ENCODE measurements around the gene MRI1.
"Not testable (repeated sequence)": the region's sequence is repeated elsewhere in the genome, so short reads cannot be mapped to it uniquely, and the experiment has no call there.

MRI1 gene

DNA sequence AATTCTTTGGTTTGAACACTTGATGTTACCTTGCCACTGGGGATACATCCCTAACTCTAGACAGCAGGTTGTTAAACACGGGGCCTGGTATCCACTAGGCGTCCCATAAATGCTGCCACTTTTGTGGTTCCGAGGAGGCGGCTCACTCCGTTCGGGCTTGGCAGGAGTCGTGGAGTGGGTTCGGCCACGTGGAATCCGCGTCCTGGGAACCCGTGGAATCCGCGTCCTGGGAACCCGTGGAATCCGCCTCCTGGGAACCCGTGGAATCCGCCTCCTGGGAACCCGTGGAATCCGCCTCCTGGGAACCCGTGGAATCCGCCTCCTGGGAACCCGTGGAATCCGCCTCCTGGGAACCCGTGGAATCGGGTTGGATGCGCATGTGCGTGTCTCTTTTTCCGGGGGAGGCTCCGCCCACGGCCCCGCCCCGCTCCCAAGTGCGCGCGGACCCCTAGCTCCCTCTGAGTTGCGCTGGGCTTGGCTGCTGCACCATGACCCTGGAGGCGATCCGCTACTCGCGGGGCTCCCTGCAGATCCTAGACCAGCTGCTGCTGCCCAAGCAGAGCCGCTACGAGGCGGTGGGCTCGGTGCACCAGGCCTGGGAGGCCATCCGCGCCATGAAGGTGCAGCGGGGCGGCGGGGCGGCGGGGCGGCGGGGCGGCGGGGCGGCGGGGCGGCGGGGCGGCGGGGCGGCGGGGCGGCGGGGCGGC lies at the start of gene MRI1:
TSS of gene MRI1 (plus strand) at position 422 of the 707 bp plus-strand sequence. CDS start at position 489, 67 bp downstream.
- DNase-seq (ENCODE audit: low read depth), result peak; percentile 45

DNA sequence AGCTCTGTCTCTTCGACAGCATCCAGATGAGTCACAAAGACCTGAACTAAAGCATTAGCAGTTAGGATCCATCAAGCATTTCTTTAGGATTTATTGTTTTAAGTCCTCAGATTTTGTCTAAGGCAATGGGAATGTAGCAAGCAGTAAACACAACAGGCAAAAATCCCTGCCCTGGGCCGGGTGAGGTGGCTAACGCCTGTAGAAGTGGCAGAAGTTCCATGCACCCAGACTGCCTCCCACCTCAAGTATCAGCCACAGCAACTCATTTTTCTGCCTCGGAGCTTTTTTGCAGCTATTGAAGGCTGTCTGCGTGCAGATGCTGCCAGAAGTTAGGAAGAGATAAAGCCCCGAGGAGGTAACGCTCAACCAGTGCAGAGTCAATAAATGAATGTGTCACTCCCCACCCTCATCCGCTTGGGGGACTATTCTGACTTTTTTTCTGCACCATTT lies 47.1 kb upstream of the MRI1 start:
- DNase-seq (ENCODE audit: low read depth), result no peak

DNA sequence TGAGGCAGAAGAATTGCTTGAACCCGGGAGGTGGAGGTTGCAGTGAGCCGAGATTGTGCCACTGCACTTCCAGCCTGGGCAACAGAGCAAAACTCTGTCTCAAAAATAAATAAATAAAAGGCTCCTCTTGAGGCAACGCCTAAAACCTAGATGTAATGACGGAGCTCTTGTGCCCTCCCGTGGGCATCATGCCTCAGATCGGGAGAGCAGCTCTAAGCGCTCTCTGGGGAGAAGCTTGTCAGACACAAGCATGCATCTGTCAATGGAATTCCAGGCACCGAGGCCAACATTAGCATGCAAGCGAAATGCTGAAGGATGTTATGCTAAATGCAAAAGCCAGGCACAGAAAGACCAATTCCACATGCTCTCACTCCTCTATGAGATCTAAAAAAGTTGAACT lies 45.6 kb upstream of the MRI1 start:
- no peak for DNase-seq (ENCODE audit: low read depth)

DNA sequence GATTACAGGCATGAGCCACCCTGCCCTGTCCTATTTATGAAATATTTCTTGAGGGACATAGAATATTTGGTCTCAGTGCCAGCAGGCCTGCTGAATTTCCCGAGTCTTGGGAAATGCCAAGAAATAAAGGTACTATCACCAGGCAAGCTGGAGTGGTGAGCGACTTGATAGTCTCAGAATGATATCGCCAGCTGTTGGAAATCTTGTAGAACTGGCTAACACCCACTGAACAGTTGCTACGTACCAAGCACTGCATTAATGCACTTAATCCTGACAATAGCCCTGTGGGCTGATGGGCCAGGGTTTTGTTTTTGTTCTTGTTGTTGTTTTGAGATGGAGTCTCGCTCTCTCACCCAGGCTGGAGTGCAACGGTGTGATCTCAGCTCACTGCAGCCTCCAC lies 42.2 kb upstream of the MRI1 start:
- no peak for DNase-seq (ENCODE audit: low read depth)

DNA sequence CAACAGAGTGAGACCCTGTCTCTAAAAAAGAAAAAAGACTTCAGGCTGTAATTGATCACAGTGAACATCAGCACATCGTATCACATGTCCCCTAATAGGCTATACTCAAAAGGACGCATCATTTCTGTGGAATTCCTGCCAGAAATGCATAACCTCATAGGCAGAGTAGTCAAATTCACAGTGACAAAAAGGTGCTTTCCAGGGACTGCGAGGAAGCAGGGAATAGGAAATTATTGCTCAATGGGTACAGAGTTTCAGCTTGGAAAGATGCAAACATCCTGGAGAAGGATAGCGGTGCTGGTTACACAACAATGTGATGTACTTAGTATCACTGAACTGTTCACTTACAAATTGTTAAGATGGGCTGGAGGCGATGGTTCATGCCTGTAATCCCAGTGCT lies 41.1 kb upstream of the MRI1 start:
- no peak for DNase-seq (ENCODE audit: low read depth)

DNA sequence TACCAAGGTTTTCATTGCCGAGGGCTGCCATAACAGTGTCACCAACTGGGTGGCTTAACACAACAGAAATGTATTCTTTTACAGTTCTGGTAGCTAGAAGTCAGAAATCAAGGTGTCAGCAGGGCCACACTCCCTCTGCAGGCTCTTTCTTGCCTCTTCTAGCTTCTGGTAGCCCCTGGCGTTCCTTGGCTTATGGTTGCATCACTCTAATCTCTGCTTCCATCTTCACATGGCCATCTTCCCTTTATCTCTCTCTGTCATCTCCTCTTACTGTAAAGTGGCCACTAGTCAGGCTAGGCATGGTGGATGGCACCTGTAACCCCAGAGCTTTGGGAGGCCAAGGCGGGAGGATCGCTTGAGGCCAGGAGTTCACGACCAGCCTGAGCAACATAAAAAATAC lies 38.0 kb upstream of the MRI1 start:
- no peak for DNase-seq (ENCODE audit: low read depth)

DNA sequence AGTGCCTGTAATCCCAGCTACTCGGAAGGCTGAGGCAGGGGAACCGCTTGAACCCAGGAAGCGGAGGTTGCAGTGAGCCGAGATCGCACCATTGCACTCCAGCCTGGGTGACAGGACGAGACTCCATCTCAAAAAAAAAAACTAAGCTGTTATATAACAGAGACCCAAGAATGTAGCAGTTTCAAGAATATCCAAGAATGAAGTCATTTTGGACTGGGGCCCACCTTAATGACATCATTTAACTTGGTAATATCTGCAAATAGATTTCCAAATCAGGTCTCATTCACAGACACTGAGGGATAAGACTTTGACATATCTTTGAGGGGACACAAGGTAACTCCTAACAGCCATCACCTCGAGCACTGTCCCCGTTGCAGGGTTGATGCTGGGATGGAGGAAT lies 36.5 kb upstream of the MRI1 start:
- no peak for DNase-seq (ENCODE audit: low read depth)

DNA sequence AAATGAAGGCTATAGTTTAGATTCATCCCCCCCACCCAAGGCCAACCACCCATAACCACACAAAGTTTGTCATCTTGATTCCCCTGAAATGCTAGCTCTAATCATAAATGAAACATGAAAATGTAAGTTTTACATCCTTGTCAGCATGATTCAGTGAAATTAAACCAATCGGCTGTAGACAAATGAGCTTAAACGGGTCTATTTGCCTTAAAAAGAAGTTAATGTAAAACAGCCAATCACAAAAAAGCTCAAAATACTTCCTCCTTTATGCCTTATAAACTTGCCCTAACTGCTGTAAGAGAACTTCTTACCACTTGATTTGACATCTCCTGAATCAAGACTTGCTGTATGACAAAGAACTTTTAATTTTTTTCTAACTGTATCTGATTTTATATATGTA lies 34.5 kb upstream of the MRI1 start:
- DNase-seq (ENCODE audit: low read depth), result no peak

DNA sequence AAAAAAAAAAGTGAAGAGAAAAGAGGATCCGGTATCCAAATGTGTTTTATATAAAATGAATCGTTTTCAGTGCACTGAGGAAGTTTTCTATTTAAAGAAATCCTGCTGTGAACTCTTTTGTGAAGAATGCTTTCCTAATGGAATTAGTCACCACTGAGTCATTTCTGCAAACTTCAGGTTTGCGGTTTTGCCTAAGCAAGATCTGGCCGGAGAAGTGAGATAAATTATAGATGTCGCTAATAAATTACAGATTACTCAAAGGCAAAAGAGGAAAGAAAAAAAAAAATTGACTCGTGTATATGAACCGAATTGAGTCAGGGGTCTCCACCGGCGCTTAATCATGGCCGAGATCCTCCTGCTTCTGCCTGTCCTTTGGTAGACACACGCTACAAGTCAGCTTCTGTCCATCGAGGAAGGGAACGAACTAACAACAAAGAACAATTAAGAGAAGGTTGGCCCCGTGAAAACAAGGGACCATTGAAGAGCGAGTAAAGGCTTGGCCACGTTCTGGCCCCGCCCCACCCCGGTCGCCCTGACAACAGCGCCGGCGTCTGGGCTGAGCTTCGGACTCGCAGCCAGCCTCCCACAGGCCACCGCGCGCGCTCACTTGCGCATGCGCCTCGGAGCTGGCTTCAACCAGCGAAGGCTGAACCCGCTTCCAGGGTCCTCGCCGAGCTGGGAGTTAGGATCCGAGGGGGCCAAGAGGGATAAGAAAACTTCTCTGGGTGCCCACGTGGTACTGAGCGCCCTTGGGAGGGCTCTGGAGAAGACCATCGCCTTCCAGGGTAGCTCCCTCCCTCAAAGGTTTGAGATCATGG lies 33.0 kb upstream of the MRI1 start:
- DNase-seq (ENCODE audit: low read depth), result peak; percentile 85

DNA sequence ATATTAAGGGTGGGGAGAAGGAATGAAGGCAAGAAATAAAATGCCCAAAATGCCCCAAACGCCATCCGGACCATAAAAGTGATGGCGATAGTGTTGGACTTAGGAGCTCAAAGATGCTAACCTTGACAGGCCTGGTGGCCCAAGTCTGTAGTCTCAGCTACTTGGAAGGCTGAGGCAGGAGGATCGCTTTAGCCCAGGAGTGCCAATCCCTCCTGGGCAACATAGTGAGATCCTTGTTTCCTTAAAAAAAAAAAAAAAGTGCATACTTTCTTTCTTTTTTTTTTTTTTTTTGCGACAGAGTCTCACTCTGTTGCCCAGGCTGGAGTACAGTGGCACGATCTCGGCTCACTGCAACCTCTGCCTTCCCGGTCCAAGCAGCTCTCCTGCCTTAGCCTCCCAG lies 32.0 kb upstream of the MRI1 start:
- no peak for DNase-seq (ENCODE audit: low read depth)

DNA sequence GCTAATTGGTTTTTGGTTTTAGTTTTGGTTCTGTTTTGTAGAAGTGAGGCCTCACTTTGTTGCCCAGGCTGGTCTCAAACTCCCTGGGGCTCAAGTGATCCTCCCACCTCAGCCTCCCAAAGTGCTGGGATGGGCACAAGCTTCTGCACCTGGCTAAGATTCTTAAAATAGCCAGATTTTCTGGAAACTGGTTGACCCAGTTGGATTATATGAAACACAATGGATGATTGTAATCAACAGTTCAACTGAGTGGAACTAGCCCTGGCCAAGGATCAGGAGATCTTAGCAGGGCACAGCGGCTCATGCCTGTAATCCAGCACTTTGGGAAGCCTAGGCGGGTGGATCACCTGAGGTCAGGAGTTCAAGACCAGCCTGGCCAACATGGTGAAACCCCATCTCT lies 29.6 kb upstream of the MRI1 start:
- DNase-seq (ENCODE audit: low read depth), result no peak

DNA sequence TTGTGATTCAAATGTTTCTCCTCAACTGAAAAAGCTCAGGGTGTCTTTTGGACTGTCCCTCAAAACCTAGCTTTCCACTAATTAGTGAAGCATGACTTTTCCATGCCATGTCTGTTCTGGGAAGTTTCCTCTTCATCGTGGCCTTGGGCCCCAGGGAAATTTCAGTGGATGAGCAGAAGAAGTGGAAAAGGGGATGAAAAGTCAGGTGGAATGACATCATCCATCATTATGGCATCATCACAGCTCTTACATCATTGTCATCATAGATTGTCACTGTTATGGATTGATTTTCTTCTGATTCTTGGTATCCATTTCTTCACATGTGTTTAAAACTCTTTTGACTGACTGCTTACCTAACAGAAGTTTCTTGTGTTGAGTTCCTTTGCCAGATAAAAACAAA lies 26.2 kb upstream of the MRI1 start:
- DNase-seq (ENCODE audit: low read depth), result no peak

DNA sequence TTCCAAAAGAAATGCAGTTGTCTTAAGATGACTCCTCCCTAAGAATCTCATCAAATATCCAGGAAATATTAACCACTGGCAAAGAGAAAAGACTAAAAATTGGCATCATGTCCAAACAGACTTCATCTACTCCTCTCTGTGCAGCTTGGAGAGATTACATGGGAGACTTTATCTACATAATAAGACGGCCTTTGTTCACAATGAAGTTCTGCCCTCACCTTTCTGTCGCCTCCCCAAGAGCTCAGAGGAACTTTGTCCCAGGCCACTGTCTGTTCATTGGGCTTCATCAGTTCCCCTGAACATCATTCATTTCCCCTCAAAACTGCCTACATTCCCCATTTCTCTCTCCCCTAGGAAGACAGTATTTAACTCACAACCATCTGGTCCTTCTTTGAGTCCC lies 22.4 kb upstream of the MRI1 start:
- DNase-seq (ENCODE audit: low read depth), result no peak

DNA sequence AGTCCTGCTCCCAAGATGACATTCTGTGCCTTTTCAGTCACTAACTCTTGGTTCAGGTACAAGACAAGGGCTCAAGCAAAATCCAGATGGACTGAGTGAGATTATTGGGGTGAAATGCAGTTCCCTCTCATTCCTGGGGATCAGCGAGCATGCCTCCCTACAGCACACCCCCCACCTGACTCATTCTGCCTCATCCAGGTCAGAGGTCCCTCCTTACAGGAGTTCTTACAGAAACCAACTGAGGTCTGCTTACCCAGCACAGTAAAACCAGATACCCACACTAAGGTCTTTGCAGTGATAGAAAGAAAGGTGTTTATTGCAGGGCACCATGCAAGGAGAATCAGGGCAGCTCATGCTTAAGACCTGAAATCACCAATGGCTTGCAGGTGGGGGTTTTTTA lies 21.6 kb upstream of the MRI1 start:
- DNase-seq (ENCODE audit: low read depth), result no peak

DNA sequence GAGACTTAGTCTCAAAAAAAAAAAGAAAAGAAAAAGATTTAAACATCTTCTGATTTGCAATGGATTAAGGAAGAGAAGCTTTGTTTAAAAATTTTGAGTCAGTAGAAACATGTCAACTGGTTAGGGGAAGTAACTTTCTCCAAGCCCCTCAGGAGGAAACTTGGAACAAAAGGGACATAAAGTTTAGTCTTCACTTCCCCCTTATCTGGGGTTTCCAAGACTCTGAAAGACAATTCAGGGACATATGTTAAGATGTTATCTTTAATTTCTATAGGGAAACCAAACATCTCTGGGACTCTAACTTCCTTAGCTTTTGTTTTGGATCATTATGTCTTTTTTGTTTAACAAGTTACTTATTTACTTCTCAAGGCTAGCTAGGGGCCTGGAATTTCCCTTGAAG lies 20.1 kb upstream of the MRI1 start:
- DNase-seq (ENCODE audit: low read depth), result no peak

DNA sequence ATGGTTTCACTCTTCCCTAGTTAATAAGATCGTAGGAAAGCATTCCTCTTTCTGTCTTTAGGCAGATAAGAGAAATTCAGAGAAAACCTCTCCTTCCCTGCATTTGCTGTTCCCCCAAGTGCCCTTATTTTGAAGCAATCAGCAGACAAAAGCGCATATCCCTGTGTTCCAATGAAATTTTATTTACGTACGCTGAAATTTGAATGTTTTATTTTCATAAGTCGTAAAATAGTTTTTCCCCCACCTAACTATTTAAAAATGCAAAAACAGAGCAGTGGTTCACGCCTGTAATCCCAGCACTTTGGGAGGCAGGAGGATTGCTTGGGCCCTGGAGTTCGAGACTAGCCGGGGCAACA lies 17.2 kb upstream of the MRI1 start:
- no peak for DNase-seq (ENCODE audit: low read depth)

DNA sequence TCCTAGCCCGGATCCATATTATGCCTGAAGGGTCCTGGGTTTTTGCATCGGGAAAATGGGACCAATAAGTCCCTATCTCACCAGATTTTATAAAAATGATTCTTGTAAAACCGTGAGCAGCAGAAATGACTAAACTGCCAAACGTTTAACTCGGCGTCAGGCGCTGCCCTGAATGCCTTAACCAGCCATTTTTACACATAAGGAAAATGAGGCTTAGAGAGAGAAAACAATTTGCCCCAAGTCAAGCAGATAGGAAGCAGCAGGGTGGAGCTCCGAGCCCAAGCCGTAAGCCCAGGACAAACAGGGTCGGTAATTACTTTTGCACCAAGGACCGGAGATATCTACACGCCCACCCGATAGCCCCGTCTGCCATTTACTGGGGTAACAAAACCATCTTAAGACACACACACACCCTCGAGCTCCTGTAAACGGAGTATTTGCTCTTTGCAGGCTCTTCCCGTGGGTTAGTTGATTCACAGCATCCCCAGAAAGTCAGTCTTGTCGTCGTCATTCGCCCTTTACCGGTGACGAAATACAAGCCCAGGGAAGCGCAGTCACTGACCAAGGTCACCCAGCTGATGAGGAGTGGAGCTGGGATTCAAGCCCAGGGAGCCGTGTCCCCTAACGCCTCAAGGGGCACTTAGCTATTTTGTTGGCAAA lies 16.0 kb upstream of the MRI1 start:
- DNase-seq (ENCODE audit: low read depth), result no peak

DNA sequence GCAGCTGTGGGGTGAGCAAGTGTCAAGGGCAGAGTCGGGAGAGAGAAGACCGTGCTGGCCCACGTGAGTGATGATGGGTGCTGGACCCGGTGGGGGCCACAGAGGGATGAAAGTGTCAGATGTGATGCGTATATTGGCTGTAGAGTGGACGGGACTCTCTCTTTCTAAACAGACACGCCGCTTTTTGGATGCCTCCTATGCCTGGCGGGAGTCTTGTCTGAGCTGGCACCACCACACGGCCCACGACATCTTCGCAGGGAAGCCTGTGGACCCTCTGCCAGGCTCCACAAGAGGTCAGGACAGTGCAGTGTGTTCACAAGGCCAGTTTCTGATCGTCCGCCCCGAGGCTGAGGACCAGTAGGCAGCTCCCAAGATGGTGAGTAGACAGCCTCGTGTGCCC lies 12.9 kb upstream of the MRI1 start:
- no peak for DNase-seq (ENCODE audit: low read depth)

DNA sequence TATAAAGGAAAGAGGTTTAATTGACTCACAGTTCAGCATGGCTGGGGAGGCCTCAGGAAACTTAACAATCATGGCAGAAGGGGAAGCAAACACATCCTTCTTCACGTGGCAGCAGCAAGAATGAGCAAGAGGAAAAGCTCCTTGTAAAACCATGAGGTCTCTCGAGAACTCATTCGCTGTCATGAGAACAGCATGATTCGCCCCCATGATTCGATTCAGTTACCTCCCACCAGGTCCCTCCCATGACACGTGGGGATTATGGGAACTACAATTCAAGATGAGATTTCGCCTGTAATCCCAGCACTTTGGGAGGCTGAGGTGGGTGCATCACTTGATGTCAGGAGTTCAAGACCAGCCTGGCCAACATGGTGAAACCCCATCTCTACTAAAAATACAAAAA lies 10.7 kb upstream of the MRI1 start:
- DNase-seq (ENCODE audit: low read depth), result not testable (repeated sequence)

DNA sequence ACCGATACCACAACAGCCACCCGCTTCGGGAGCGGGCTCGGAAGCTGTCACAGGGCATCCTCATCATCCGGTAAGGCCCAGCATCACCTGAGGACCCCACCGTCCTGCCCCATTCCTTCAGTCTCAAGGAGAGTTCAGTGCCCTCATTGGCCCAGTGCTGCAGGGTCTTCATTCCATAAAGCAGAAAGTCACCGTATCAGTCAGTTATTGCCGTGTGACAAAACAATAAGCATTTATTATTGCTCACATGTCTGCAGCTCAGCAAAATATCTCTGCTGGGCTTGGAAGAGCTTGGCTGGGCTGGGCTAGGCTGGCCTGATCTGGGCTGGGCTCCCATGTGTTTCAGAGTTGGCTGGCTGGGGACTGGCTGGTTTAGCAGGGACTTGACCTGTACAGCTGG lies 8.1 kb upstream of the MRI1 start:
- DNase-seq (ENCODE audit: low read depth), result no peak

DNA sequence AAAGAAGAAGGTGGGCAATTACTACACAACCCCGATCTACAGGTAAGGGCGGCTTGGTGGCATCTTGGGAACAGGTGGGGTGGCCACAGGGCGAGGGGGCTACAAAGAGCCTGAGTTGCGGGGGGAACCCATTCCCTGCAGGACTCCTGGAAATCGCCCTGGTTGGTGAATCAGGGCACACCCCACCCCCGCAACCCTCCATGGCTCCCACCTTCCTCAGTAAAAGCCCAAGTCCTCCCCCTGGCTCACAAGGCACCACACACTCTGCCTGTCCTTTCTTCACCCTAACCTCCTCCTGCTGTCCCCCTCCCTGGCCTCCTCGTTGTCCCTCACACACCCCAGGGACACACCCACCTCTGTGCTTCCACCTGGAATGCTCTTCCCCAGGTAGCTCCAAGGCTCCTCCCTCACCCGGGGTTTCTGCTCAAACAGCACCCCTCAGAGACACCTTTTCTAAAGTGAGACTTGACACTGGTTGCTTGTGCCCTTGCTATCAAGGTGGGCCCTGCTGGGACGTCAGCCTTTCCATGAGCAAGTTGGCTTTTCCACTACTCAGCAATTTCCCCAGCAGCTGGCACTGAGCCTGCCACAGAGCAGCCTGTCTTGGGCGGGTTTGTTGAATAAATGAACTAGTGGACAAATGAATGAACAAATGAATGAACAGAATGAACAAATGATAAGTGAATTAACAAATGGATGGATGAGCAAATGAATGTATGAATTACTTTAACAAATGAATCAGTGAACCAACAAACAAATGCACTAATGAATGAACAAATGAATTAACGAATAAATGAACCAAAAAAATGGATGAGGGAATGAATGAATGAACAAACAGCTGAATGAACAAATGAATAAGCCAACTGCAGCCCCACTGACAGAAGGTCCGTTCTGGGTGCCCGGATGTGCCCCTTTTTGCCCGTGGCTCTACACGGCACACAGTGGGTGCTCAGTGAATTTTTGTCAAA lies 6.2 kb upstream of the MRI1 start:
- no peak for DNase-seq (ENCODE audit: low read depth)

DNA sequence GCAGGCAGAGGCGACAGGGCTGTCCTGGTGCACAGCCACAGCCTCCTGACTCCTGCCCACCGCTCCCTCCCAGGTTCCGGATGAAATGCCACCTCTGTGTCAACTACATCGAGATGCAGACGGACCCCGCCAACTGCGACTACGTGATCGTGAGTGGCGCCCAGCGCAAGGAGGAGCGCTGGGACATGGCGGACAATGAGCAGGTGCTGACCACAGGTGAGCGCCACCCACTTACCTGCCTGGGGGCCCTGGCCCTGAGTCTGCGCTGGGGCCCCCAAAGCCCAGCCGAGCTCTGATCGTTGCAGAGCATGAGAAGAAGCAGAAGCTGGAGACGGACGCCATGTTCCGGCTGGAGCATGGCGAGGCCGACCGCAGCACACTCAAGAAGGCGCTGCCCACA lies 5.5 kb upstream of the MRI1 start:
- no peak for DNase-seq (ENCODE audit: low read depth)

All from stimulated activated CD4-positive, alpha-beta T cell treated with anti-CD3 and anti-CD28 coated beads, Interleukin-2, amount 100 ng/mL, for 4 hours (primary cell).